ENCODE measurements around the gene DTNA.
"Not testable (repeated sequence)": the region's sequence is repeated elsewhere in the genome, so short reads cannot be mapped to it uniquely, and the experiment has no call there.

DTNA gene

DNA sequence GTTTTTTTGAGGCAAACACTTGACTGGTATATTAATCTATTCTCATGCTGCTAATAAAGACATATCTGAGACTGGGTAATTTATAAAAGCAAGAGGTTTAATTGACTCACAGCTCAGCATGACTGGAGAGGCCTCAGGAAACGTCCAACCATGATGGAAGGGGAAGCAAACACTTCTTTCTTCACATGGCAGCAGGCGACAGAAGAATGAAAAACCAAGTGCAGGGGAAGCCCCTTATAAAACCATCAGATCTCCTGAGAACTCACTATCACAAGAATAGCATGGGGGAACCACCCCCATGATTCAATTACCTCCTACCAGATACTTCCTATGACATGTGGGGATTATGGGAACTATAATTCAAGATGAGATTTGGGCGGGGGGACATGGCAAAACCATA is 194.9 kb downstream of the DTNA start:
- DNase-seq (ENCODE audit: low spot score), result no peak

DNA sequence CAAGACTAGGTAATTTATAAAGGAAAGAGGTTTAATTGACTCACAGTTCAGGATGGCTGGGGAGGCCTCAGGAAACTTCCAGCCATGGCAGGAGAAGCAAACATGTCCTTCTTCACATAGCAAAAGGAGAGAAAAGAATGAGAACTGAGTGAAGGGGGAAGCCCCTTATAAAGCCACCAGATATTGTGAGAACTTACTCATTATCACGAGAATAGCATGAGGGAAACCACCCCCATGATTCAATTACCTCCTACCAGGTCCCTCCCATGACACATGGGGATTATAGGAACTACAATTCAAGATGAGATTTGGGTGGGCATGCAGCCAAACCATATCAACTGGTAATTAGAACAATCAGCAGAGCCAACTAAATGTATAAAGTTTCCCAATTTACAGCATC is 196.9 kb downstream of the DTNA start:
- DNase-seq (ENCODE audit: low spot score), result not testable (repeated sequence)

DNA sequence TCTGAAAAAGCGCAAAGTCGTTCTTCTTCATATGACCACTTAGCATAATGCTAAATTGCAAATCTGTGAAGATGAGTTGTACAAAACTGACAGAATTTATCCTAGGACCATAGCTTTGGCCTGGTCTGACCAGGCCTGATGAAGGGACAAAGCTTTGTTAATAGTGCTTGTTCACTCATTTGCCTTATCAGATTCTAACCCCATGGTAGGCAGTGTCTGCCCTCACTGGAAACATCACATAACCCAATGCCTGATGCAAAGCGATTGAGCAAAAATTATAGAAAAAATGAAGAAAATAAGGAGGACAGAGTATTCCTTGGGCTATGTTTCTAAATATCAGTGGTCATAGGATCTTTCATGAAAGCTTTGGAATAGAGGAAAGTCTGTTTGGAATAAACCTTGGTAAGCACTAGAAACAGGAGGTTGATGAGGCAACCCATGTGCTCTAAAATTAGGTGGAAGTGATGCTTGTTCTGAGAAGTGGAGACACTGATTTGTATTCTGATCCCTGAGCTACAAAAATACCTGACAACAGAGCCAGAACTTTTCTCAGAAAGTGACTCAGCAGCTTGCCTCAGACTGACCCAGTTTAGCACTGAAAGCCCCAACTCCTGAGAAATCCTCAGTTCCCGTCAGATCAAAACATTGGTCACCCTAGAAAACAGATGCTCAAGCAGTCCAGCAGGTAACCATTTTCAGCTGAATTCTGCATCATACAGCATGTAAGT is 199.7 kb downstream of the DTNA start:
- DNase-seq (ENCODE audit: low spot score), result no peak

DNA sequence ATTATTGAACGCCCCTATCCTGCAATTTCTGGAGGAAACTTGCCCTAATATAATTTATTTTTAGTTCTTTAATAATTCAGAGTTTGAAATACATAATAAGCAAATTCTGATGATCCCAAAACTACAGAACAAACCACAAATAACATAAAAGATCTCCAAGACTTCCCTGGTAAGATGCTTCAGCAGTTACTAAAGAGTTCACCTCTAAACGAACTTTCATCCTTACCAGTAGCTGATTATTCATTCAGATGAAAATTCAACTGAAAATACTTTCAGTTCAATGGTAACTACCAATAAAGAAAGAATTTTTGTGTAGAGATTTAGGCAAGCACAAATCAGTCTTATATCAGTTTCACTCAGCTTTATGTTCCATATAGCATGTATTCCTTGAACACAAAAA is 201.0 kb downstream of the DTNA start:
- no peak for DNase-seq (ENCODE audit: low spot score)

DNA sequence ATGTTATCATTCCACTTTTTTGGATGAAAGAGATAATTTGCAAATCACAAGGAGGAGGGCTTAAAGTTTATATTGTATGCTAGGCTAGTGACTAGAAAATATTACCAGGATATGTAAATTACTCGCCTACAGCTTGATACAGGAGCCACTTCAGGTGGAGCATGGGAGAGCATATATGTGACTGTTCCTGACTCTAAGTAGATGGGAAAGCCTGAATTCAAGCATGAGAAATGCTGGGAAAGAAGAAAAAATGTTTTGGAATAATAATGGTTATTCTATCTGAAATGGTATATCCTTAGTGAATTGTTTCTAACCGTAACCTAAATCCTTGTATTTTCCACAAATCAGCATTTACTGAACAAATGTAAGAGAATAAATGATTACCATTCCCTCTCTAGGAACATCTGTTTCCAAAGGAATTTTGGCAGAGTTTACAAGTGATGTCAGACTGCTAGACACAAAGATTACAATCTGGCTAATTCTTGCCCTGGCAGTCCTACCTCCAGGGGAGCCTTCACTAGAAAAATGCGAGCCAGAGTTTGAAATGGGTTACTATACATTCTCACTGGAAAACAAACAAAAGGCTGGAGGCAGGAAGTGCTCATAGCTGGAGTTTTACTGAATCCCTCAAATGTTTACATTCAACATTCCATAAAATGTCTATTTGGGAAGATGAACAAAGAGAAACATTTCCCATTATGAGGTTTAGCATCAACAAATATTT is 201.7 kb downstream of the DTNA start:
- DNase-seq (ENCODE audit: low spot score), result no peak

DNA sequence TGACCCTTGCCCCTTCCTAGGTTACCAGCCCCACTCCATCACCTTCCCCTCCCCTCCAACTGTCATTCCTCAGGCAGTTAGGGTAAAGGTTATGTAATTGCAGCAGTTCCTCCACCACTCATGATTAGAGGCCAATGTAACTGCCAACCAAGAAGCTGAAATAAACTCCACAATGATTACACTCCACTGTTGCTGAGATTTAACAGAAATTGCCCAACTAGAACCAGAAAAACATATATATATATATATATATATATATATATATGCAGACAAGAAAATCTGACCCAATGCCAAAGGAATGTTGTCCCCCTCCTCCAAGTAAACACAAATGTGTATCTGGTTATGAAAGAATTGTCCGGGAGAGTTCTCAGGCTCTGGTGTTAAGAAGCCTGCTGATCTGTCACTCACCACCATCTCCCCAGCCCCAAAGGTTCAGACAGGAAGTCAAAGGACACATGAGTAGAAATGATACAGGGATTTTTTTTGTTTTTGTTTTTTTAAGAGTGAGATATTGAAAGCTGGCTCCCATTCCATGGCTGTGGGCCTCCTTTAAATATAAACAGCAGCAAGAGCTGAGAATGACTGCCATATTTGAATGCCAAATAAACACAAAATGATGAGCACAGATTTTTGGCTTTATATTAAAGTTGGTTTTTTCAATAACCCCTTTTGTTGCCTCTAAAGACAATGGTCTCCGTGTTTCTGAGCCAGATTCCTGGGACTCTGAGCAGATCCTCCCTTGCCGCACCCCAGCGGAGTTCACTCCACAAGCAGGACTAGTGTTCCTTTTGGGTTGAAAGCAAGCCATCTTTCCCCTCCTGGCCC is 204.0 kb downstream of the DTNA start:
- no peak for DNase-seq (ENCODE audit: low spot score)

DNA sequence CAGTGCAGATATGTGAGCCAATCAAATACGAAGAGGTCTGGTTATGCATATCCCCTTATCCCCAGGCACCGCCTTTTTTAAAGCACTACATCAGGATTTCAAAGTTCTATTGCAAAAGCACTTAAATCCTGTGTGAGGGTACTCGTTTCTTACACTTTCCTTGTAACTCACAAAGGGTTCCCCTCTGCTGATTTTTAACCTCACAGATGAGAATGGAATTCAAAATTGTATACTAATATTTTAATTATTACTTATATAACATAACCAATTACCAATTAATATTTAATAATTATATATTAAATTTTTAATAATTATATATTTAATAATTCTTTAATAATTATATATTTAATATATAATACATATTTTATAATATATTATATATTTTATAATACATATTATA is 204.9 kb downstream of the DTNA start:
- no peak for DNase-seq (ENCODE audit: low spot score)

DNA sequence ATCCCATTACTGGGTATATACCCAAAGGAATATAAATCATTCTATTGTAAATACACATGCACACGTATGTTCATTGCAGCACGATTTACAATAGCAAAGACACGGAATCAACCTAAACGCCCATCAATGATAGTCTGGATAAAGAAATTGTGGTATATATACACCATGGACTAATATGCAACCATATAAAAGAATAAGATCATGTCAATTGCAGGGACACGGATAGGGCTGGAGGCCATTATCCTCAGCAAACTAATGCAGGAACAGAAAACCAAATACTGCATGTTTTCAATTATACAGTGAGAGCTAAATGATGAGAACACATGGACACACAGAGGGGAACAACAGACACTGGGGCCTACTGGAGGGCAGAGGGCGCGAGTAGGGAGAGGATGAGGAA is 206.4 kb downstream of the DTNA start:
- DNase-seq (ENCODE audit: low spot score), result not testable (repeated sequence)

DNA sequence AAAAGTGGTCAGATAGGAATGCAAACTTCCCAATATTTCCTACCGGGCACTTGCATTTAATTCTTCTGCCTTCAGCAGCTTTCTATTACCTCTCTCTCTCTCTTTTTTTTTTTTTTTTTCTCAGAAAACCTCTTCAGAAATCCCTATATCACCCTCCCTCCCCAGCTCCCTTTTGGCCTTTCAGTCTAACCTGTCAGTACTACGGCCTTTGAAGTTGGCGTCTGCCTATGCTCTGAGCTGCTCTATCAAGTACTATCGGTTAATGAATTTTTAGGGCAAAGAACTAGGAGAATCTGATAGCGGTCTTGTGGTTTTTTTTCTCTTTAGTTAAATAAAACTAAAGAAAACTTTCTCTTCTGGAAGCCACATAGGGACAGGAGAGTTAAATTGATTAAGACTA is 208.8 kb downstream of the DTNA start:
- DNase-seq (ENCODE audit: low spot score), result no peak

DNA sequence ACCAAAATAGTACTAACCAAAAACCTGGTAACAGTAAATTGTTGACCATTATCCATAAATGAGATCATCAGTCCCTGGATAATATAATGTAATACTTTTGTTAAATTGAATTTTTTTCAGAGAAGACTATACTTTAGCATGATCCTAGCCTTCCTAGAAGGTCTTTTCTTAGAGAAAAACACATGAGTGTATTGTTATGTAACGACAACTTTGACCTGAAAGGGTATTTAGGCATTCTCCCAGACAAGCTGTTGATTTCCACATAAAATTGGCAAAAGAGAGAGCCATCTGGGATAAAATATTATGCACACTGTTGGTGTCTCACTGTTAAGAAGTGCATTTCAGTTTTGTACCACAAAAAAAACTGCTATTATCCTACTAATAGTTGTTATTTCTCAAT is 211.1 kb downstream of the DTNA start:
- DNase-seq (ENCODE audit: low spot score), result no peak

DNA sequence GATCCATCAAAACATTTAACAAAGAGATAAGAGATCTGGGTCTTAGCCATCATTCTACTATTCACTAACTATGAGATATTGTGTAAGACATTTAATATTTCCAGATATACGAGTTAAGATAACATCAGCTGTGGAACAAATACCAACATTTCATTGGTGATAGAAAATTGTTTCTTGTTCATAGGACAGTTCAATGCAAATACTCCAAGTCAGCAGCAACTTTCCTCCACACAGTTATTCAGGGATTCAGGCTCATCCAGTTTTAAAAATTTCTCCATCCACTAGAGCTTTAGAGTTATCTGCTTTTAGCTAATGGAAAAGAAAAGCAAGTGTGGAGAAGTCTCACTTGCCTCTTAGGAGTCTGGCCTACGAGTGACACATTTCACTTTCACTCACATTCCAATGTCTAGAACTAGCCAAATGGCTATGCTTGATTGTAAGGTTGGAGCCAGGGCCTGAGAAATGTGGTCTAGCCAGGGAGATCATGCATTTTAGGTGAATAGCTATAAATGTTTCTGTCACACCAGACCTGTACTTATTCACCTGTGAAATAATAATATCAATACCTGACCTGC is 211.8 kb downstream of the DTNA start:
- DNase-seq (ENCODE audit: low spot score), result no peak

DNA sequence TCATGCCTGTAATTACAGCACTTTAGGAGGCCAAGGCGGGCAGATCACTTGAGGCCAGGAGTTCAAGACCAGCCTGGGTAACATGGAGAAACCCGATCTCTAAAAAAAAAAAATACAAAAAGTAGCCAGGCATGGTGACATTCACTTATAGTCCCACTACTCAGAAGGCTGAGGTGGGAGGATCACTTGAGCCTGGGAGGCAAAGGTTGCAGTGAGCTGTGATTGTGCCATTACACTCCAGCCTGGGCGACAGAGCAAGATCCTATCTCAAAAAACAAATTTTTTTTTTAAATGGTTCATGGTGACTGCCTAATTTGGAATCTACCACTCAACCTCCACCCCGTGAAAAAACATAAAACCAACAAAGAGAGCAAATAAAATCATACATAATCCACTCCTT is 212.5 kb downstream of the DTNA start:
- not testable (repeated sequence) for DNase-seq (ENCODE audit: low spot score)

DNA sequence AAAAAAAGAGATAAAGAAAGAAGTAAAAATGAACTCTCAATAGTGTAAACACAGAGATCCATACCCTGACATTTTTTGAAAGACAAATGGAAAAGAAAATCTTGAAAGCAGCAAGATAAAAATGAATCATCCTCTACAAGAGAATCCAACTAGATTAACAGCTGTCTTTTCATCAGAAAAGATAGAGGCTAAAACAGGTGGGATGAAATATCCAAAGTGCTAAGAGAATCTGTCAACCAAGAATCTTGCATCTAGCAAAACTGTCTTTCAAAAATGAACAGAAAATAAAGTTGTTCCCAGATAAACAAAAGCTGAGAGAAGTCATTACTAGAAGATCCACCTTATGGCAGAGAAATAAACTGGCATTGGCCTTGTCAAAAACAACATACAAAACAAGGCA is 213.8 kb downstream of the DTNA start:
- no peak for DNase-seq (ENCODE audit: low spot score)

DNA sequence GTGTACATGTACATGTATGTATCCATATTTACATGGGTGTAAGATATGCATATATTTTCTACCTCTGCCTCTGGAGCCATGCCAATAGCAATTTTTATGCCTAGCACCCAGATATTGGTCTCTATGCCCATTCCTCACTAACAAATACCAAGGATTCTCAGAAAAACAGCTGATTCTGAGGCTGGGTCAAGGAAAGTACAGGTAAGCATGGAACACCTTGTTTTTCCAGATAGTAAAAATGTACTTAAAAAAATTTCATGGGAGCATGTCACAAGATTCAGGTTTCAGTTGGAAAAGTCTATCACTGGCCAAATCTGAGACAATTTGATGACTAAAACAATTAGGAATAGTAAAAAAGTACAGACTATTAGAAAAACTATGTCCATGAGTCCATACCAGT is 216.6 kb downstream of the DTNA start:
- no peak for DNase-seq (ENCODE audit: low spot score)

DNA sequence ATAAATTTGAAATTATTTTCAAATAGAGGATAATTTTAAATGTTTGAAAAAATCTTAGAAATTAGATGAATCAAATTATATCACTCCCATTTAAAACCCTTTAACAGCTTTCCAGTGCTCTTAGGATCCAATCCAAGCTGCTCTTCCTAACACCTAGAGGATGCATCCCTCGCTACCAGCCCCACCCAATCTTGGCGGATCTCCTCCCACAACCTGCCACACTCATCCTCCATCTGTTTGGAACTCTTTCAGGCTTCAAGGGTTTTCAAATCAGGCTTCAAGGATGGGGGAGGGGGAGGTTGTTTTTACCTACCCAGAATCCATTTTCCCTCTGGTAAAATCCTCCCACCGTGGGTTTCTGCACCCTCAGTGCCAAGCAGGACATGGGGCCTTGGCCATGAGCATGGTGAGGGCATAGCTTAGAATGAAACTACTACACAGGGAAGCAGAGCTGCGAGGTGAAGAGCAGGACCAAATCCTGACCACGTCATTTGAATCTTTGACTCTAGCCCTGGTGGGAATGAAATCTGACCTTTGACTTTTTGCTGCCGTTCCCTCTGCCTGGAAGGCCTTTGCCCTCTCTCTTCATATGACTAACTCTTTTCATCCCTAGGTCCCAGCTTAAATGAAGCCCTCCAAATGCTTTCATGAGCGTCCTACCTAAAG is 218.1 kb downstream of the DTNA start:
- no peak for DNase-seq (ENCODE audit: low spot score)

DNA sequence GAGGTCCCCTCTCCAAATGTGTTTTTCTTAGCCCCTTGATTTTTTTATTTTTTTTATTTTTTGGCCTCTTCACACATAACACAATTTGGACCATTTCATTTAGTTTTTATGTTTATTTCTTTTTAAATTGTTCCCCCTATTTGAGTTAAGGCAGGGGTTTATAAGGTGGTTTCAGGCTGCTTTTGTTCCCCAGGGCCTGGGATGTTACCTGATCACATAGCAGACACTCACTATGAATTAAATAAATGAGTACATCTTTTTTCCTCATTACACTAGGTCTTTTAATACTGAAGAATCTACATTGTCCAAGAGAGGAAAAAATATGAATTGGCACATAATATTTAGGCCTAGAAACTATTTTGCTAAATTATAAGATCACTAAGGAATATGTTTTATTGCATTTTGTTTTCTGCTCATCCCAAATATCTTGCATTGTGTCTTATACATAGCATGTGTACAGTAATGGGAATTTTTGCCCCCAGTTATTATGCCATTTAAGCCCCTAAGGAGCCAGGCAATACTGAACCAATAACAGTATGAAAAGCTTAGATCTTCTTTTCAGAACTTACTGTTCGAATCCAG is 218.7 kb downstream of the DTNA start:
- DNase-seq (ENCODE audit: low spot score), result no peak

DNA sequence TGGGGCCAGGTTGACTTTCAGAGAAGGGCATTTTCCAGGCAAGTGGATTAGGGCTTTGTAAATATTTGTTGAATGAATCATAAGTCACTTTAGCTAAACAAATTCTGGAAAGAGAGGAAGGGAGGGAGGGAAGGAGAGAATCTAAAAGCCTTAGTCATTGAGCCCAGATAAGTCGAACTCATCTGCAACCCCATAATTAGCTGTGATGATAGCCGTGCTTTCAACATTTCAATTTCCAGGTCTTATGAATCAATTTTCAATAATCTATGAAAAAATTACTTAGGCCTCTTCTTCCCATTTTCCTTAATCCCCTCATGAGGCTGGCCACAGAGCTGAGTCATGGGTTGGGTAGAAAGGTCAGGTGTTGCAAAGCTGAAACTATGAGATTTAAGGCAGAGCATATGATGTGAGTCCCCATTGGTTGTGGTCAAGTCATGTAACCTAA is 219.3 kb downstream of the DTNA start:
- no peak for DNase-seq (ENCODE audit: low spot score)

DNA sequence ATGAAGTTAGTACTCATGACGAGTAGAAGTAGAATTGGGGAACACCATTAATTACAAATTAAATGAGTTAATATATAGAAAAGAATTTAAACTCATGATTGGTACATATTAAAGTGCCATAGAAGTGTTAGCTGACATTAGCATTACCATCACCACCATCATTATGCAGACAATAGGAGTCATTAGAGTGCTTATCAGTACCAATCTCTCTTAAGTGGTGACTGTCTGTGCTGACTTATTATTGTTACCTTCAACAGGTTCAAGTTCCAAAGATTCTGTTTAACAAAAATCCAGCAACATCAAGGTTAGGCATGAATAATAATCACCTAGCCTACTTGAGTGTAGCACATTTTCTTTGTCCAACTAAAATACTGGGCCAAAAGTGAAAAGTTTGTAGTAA is 222.3 kb downstream of the DTNA start:
- DNase-seq (ENCODE audit: low spot score), result no peak

DNA sequence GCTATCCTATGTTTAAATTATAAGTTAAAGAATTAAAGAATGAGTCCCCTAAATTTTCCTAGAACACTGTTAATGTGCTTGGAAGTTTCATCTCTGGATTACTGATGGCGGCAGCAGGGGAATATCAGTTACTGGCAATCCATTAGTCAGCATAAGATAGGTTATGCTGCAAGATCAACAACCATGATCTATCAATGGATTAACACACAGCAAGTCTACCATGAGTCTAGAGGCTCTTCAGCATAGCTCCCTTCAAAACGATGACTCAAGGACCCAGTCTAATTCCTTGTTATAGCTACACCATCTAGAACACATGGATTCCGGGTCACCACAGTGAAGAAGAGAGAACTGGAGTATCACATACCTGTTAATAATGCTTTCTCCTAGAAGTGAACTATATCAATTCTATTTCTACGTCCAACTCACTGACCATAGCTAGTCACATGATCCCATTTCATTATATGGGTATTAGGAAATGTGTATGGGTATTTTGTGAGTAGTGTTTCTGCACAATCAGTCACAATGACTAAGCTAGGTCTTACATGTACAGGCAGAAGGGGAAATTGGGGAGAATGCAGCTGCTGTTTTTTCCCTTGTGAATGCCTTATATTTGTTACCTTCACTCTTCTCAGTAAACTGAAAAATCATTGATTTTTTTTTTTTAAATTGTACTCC is 222.8 kb downstream of the DTNA start:
- DNase-seq (ENCODE audit: low spot score), result no peak

DNA sequence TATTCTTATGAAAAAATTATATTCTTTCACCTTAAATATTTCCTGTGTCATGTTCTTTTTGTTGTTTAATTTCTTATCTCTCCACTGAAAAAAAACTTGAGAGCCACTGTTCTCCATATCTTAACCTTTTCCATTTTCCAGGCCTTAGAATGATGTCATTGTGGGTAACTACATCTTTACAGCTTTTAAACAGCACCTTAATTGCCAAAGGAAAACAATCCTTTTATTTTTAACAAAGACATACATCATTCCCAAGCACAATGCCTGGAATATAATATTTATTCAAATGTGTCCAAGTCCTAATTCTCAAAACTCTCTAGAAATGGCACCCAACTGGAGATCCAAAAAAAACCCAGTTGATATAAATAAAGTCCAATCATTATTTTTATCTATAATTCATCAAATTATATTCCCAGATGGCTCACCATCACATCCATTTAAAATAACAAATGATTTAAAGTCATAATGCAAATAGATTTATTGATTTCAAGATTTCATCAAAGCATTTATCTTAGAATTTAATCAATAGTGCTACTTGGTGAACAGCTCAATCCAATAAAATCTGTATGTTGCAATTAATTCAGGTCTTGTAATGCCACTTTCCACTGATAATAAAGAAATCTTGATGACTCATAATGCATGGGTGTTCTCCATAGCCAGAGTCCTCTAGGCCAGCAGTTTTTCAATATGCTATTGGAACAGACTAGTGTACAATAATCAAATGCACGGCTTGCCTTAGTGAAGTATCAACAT is 224.0 kb downstream of the DTNA start:
- DNase-seq (ENCODE audit: low spot score), result no peak
